Measurements from ENCODE around the gene NRP2. TPM values are rescaled to one million over a fixed set of nuclear protein-coding genes. Genes with fewer than 3 reads are reported as not detected.
A peak's percentile ranks its signal among the peaks of the same experiment; 100 is the strongest.

The NRP2 gene
- total RNA-seq, 4 donors from 2014 or later = 4.9 to 22.4 (median 14.5) TPM

DNA sequence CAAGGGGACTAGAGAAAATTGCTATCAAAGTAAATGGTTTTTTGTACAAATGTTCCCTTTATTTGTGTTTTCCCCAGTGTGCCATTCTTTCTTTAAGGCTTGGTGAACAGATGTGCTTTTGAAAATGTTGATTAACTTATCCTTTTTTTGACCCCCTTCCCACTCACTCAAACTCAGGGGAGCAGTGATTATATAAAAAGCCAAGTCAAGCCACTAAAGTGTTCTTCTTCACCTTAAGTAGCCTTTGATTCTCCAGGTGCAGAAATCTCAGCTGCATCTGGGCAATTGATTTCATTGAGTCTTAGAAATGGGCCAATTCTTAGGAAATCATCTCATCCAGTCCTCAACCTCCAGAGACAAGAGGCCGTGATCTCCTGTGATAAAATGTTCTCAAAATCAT is 107.6 kb downstream of the NRP2 start:
- DNase-seq = no peak
- TF ChIP-seq, protein P1, sequence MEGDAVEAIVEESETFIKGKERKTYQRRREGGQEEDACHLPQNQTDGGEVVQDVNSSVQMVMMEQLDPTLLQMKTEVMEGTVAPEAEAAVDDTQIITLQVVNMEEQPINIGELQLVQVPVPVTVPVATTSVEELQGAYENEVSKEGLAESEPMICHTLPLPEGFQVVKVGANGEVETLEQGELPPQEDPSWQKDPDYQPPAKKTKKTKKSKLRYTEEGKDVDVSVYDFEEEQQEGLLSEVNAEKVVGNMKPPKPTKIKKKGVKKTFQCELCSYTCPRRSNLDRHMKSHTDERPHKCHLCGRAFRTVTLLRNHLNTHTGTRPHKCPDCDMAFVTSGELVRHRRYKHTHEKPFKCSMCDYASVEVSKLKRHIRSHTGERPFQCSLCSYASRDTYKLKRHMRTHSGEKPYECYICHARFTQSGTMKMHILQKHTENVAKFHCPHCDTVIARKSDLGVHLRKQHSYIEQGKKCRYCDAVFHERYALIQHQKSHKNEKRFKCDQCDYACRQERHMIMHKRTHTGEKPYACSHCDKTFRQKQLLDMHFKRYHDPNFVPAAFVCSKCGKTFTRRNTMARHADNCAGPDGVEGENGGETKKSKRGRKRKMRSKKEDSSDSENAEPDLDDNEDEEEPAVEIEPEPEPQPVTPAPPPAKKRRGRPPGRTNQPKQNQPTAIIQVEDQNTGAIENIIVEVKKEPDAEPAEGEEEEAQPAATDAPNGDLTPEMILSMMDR (IDR thresholded peaks at IDR 0.05) = no peak
- no peak for TF ChIP-seq POLR2A (IDR thresholded peaks at IDR 0.05)

GRCh38 chr2:205792908-205793307 is 110.6 kb downstream of the NRP2 start:
- Histone ChIP-seq H3K36me3 (peaks cover 0 to 17% (median 0%) of the 10 kb centered on the region in 3 donors), H3K27ac (peak overlapping the region in 1 of 4 donors; percentile 72)

More for the DNA sequence above, 107.6 kb downstream of the NRP2 start:
- Histone ChIP-seq H3K27me3 (no peaks in the 10 kb centered on the region), H3K9me3 (no peaks in the 10 kb centered on the region), H3K4me3 (no peak overlapping the region), H3K36me3 (peaks cover 0 to 4% (median 0%) of the 10 kb centered on the region in 3 donors), H3K4me1 (no peaks in the 10 kb centered on the region), H3K27ac (no peak overlapping the region)

GRCh38 chr2:205796805-205797313 is 114.6 kb downstream of the NRP2 start:
- no peak overlapping the region for H3K4me3 ChIP-seq
- no peaks in the 10 kb centered on the region for H3K27me3 ChIP-seq
- H3K27ac ChIP-seq = peak overlapping the region in 1 of 4 donors; percentile 59
- H3K36me3 ChIP-seq = peaks cover 0 to 17% (median 0%) of the 10 kb centered on the region in 3 donors
- H3K9me3 ChIP-seq = no peaks in the 10 kb centered on the region
- peaks cover 0 to 7% (median 0%) of the 10 kb centered on the region in 4 donors for H3K4me1 ChIP-seq
- DNase-seq = no peak
- TF ChIP-seq POLR2A (IDR thresholded peaks at IDR 0.05) = no peak
- TF ChIP-seq, protein P1 (IDR thresholded peaks at IDR 0.05) = no peak

More at GRCh38 chr2:205792908-205793307, 110.6 kb downstream of the NRP2 start:
- TF ChIP-seq, protein P1 (IDR thresholded peaks at IDR 0.05) = no peak
- TF ChIP-seq POLR2A (IDR thresholded peaks at IDR 0.05) = no peak
- Histone ChIP-seq H3K9me3 (no peaks in the 10 kb centered on the region), H3K4me1 (no peaks in the 10 kb centered on the region), H3K27me3 (no peaks in the 10 kb centered on the region), H3K4me3 (no peak overlapping the region)
- DNase-seq = no peak

DNA sequence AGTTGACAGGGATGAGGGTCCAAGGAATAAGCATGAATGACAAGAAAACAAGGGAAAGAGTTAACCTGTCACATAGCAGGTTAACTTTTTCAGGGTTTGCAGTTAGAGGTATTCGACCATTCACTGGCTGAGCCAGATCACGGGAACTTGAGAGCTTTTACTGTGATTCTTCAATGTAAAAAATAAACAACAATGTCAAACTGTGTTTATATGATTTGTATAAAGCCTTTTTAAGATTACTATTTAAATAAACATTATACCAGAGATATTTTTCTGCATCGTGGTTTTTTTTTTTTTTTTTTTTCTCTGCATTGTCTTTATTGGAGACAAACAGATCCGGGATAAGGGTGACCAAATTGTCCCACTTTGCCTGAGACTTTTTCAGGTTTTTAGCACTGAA is 115.6 kb downstream of the NRP2 start:
- TF ChIP-seq, protein P1 (IDR thresholded peaks at IDR 0.05) = no peak
- TF ChIP-seq POLR2A (IDR thresholded peaks at IDR 0.05) = no peak
- peaks cover 0 to 11% (median 0%) of the 10 kb centered on the region in 4 donors for H3K4me1 ChIP-seq
- peak overlapping the region in 1 of 4 donors; percentile 59 for H3K27ac ChIP-seq
- no peak for DNase-seq
- no peak overlapping the region for H3K4me3 ChIP-seq
- H3K27me3 ChIP-seq = no peaks in the 10 kb centered on the region
- no peaks in the 10 kb centered on the region for H3K9me3 ChIP-seq
- H3K36me3 ChIP-seq = peaks cover 0 to 17% (median 0%) of the 10 kb centered on the region in 3 donors

DNA sequence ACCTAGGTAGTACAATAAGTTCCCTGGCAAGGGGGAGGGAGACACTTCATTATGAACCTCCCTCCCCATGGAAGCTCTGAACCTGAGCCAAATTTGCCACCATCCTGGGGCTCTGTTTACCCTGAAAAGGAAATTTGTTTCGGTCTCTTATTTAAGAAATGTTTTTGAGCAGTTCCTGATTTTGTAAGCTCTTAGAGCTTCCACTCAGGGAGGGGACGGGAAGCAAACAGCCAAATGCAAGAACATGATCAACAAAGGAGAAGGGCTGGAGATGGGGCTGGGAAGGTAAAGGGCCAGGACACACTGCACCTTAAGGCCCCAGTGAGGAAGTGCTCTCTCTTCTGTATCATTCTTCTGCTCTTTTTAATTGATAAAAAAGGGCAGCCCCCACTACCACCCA is 117.9 kb downstream of the NRP2 start:
- Histone ChIP-seq H3K9me3 (no peaks in the 10 kb centered on the region), H3K4me1 (peaks cover 0 to 11% (median 0%) of the 10 kb centered on the region in 4 donors), H3K27ac (peak overlapping the region in 2 of 4 donors; percentile 0 to 53), H3K27me3 (no peaks in the 10 kb centered on the region), H3K36me3 (peaks cover 0 to 10% (median 0%) of the 10 kb centered on the region in 3 donors), H3K4me3 (no peak overlapping the region)
- no peak for DNase-seq
- TF ChIP-seq, protein P1 (IDR thresholded peaks at IDR 0.05) = no peak
- TF ChIP-seq POLR2A (IDR thresholded peaks at IDR 0.05) = no peak

All from Peyer's patch (tissue), 4 donors.